ENCODE data around the gene RGS13.

DNA sequence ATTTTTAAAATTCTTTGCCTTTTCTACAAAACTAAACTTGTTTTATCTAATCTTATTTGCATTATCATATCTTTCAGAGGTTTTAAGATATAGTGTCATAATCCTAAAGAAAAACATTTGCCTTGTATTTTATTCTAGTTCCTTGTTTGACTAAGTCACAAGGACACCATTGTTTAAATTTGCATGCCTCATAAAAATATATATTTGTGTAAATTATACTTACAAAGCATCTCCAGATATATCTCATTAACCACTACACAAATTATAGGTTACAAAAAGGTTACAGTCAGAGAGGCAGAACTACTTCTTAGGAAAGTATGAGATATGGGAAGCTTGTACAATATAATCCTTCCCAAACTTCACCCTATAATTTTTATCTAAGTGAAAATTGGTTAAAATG lies 4.2 kb upstream of the RGS13 start:
- TF ChIP-seq TAF1 (IDR thresholded peaks at IDR 0.05; ENCODE audit: low read depth) (no peak), ZBTB7A (IDR thresholded peaks at IDR 0.05; ENCODE audit: low read depth) (no peak), CEBPB (IDR thresholded peaks at IDR 0.05) (no peak), TEAD4 (IDR thresholded peaks at IDR 0.05) (no peak), CREB1 (IDR thresholded peaks at IDR 0.05; ENCODE audit: low read depth) (no peak), YY1 (IDR thresholded peaks at IDR 0.05; ENCODE audit: low read depth) (no peak)
- TF ChIP-seq, protein P1, sequence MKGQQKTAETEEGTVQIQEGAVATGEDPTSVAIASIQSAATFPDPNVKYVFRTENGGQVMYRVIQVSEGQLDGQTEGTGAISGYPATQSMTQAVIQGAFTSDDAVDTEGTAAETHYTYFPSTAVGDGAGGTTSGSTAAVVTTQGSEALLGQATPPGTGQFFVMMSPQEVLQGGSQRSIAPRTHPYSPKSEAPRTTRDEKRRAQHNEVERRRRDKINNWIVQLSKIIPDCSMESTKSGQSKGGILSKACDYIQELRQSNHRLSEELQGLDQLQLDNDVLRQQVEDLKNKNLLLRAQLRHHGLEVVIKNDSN (IDR thresholded peaks at IDR 0.05): no peak
